HepG2 (cell line): ENCODE data around the gene BEND3. TPM values are rescaled to one million over a fixed set of nuclear protein-coding genes. Genes with fewer than 3 reads are reported as not detected.

Experiments
- ADNP ChIP-seq: sonication (generic); formaldehyde crosslinking; IDR thresholded peaks from 2 replicates; pipeline ENCODE4 v1.4.0; 2020; ENCODE audit warnings: missing genetic modification reagents
- CHD4 ChIP-seq: fragments of 200-600 bp; sonication (generic); IDR thresholded peaks from 2 replicates; pipeline ENCODE4 v1.7.0; 2017; ENCODE audit warnings: mild to moderate bottlenecking, low read length, borderline replicate concordance
- DR1 ChIP-seq: sonication (generic); formaldehyde crosslinking; IDR thresholded peaks from 2 replicates; pipeline ENCODE4 v1.8.0; 2021; ENCODE audit warnings: mild to moderate bottlenecking, missing genetic modification reagents, inconsistent platforms
- ESRRA ChIP-seq: sonication (generic); formaldehyde crosslinking; IDR thresholded peaks from 2 replicates; pipeline ENCODE4 v1.5.1; 2020; ENCODE audit warnings: mild to moderate bottlenecking, low read depth, missing genetic modification reagents
- ISX ChIP-seq: sonication (generic); formaldehyde crosslinking; conservative IDR thresholded peaks from 2 replicates; pipeline ENCODE4 v1.5.0; 2020; ENCODE audit warnings: missing genetic modification reagents
- JARID2 ChIP-seq: sonication (generic); formaldehyde crosslinking; IDR thresholded peaks from 2 replicates; pipeline ENCODE4 v1.8.1; 2023; ENCODE audit warnings: missing genetic modification reagents, inconsistent platforms; ENCODE audit not compliant: insufficient replicate concordance
- JUNB ChIP-seq: sonication (generic); formaldehyde crosslinking; IDR thresholded peaks from 2 replicates; pipeline ENCODE4 v1.8.0; 2022; ENCODE audit warnings: missing genetic modification reagents, mild to moderate bottlenecking, borderline replicate concordance
- MIXL1 ChIP-seq: IDR thresholded peaks from 2 replicates; pipeline ENCODE4 v1.6.1; 2016
- MTA1 ChIP-seq: sonication (generic); formaldehyde crosslinking; IDR thresholded peaks from 2 replicates; pipeline ENCODE4 v1.4.0; 2020; ENCODE audit warnings: missing genetic modification reagents, mild to moderate bottlenecking, borderline replicate concordance
- MZF1 ChIP-seq: sonication (generic); formaldehyde crosslinking; IDR thresholded peaks from 2 replicates; pipeline ENCODE4 v1.8.1; 2023; ENCODE audit warnings: mild to moderate bottlenecking, missing genetic modification reagents, borderline replicate concordance
- SMARCE1 ChIP-seq: fragments of 450-650 bp; IDR thresholded peaks from 2 replicates; pipeline ENCODE4 v1.6.1; 2017; ENCODE audit warnings: borderline replicate concordance
- TARDBP ChIP-seq: sonication (generic); formaldehyde crosslinking; IDR thresholded peaks from 2 replicates; pipeline ENCODE4 v1.8.0; 2022; ENCODE audit warnings: mild to moderate bottlenecking, missing genetic modification reagents
- TBX3 ChIP-seq: fragments of 450-650 bp; IDR thresholded peaks from 2 replicates; pipeline ENCODE4 v1.6.1; 2017; ENCODE audit warnings: antibody characterized with exemption, mild to moderate bottlenecking, inconsistent platforms, borderline replicate concordance
- ZC3H13 ChIP-seq: sonication (generic); formaldehyde crosslinking; IDR thresholded peaks from 2 replicates; pipeline ENCODE4 v1.8.1; 2023; ENCODE audit warnings: mild to moderate bottlenecking, missing genetic modification reagents, moderate library complexity
- ZNF367 ChIP-seq: sonication (generic); formaldehyde crosslinking; IDR thresholded peaks from 2 replicates; pipeline ENCODE4 v1.4.0; 2020; ENCODE audit warnings: missing genetic modification reagents, borderline replicate concordance
- ZNF431 ChIP-seq: sonication (generic); formaldehyde crosslinking; IDR thresholded peaks from 2 replicates; pipeline ENCODE4 v1.9.0; 2022; ENCODE audit warnings: missing genetic modification reagents, low read depth, mild to moderate bottlenecking, borderline replicate concordance
- ZNF446 ChIP-seq: sonication (generic); formaldehyde crosslinking; IDR thresholded peaks from 2 replicates; pipeline ENCODE4 v1.5.0; 2020; ENCODE audit warnings: mild to moderate bottlenecking, missing genetic modification reagents
- ZNF501 ChIP-seq: sonication (generic); formaldehyde crosslinking; IDR thresholded peaks from 2 replicates; pipeline ENCODE4 v1.5.1; 2020; ENCODE audit warnings: mild to moderate bottlenecking, moderate library complexity, missing genetic modification reagents
- ZNF572 ChIP-seq: sonication (generic); formaldehyde crosslinking; IDR thresholded peaks from 2 replicates; pipeline ENCODE4 v1.5.1; 2020; ENCODE audit warnings: mild to moderate bottlenecking, missing genetic modification reagents
- ZNF737 ChIP-seq: sonication (generic); formaldehyde crosslinking; IDR thresholded peaks from 2 replicates; pipeline ENCODE4 v1.5.0; 2020; ENCODE audit warnings: missing genetic modification reagents, mild to moderate bottlenecking, borderline replicate concordance
- polyA plus RNA-seq, 8 experiments: library from polyadenylated mRNA; depleted of rRNA in 3 of 8; stranded (reverse) in 7 of 8; unstranded in 1 of 8; fragments of >200 nt; fragmentation: Illumina TruSeq in 4 of 8; extraction: Trizol in 4 of 8; gene quantifications; 2 replicates each; pipeline versions ENCODE4 v1.2.1 to v1.2.3, GENCODE V29; 2011 to 2016; ENCODE audit warnings: low read depth in 4 of 8, missing spikeins in 1 of 8, mixed read lengths in 1 of 8; ENCODE audit not compliant: insufficient read depth in 1 of 8
- total RNA-seq, 5 experiments: library from RNA; depleted of rRNA; stranded (reverse); fragments of >200 nt; fragmentation: Illumina TruSeq; extraction: Trizol; gene quantifications; 2 replicates each; pipeline ENCODE4 v1.2.3, GENCODE V29; 2016; ENCODE audit warnings: low read depth in 1 of 5
- TF ChIP-seq, protein P1 (sequence below): sonication (generic); formaldehyde crosslinking; IDR thresholded peaks from 2 replicates; pipeline ENCODE4 v1.4.0; 2020; ENCODE audit warnings: missing genetic modification reagents, low read depth, mild to moderate bottlenecking, borderline replicate concordance
- TF ChIP-seq, protein P2 (sequence below): sonication (generic); formaldehyde crosslinking; IDR thresholded peaks from 2 replicates; pipeline ENCODE4 v1.5.1; 2020; ENCODE audit warnings: missing genetic modification reagents, mild to moderate bottlenecking, borderline replicate concordance
- TF ChIP-seq, protein P3 (sequence below): sonication (generic); formaldehyde crosslinking; IDR thresholded peaks from 2 replicates; pipeline ENCODE4 v1.4.0; 2020; ENCODE audit warnings: missing genetic modification reagents
- TF ChIP-seq, protein P4 (sequence below): sonication (generic); formaldehyde crosslinking; IDR thresholded peaks from 2 replicates; pipeline ENCODE4 v1.9.0; 2022; ENCODE audit warnings: missing genetic modification reagents, mild to moderate bottlenecking, borderline replicate concordance

BEND3 gene
- total and polyA plus RNA-seq, 2 of the 13 experiments (the other 11 are each of a cell fraction or from before 2014, with no cell fraction given), result 1.4 to 5.8 TPM

DNA sequence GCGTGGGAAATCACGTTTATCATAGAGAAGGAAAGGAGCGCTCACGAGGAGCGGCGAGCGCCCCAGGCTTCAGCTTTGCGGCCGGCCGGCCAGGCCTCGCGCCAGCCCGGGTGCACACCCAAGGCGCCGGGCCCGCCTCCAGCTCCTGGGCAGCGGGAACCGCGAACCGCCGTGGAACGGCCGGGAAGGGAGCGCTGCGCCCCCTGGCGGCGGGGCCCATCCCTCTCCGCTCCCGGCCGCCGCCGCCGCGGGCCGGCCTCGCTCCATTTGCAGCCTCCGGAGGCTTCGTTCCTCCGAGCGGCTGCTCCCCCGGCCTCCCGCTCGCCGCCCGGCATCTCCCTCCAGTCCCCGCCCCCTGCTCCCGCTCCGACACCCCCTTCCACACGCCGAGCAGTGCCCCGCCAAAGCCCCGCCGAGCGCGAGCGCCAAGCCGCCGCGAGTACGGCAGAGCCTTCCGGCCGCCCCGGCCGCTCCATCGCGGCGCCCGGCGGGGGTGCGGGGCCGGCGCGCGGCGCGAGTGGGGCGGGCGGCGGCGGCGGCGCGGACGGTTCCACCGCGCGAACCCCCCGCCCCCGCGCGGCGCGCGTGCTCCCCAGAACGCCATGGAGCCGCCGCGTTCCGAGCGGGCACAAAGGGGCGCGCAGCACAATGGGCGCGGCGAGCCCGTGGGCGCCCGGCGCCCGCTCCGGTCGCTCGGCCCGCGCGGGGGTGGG is 946 bp downstream of the BEND3 start (continued):
- TF ChIP-seq ZNF431 (CRISPR knock-in tag) (peak; percentile 41; the same call in 1 of the 2 replicates), ZC3H13 (CRISPR knock-in tag) (no peak), JUNB (CRISPR knock-in tag) (no peak), ZNF446 (CRISPR knock-in tag) (no peak), TBX3 (no peak), MZF1 (no peak), ADNP (CRISPR knock-in tag) (no peak), JARID2 (CRISPR knock-in tag) (no peak), CHD4 (no peak), MTA1 (CRISPR knock-in tag) (peak; percentile 71; the same call in 1 of the 2 replicates), SMARCE1 (no peak), ZNF501 (CRISPR knock-in tag) (no peak), MIXL1 (CRISPR knock-in tag) (no peak), ZNF737 (CRISPR knock-in tag) (no peak), ZNF572 (CRISPR knock-in tag) (no peak), ZNF367 (no peak), TARDBP (CRISPR knock-in tag) (no peak), ESRRA (CRISPR knock-in tag) (no peak), DR1 (CRISPR knock-in tag) (no peak; the same call in 1 of the 2 replicates), ISX (no peak)
- TF ChIP-seq, protein P1, sequence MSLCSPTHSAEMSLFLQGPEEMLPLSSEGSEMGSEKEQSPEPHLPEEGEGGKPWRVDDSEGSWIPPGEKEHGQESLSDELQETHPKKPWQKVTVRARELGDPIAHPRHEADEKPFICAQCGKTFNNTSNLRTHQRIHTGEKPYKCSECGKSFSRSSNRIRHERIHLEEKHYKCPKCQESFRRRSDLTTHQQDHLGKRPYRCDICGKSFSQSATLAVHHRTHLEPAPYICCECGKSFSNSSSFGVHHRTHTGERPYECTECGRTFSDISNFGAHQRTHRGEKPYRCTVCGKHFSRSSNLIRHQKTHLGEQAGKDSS (CRISPR knock-in tag), result peak; percentile 31; the same call in 1 of the 2 replicates
- TF ChIP-seq, protein P2, sequence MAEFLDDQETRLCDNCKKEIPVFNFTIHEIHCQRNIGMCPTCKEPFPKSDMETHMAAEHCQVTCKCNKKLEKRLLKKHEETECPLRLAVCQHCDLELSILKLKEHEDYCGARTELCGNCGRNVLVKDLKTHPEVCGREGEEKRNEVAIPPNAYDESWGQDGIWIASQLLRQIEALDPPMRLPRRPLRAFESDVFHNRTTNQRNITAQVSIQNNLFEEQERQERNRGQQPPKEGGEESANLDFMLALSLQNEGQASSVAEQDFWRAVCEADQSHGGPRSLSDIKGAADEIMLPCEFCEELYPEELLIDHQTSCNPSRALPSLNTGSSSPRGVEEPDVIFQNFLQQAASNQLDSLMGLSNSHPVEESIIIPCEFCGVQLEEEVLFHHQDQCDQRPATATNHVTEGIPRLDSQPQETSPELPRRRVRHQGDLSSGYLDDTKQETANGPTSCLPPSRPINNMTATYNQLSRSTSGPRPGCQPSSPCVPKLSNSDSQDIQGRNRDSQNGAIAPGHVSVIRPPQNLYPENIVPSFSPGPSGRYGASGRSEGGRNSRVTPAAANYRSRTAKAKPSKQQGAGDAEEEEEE (CRISPR knock-in tag), result no peak
- TF ChIP-seq, protein P3, sequence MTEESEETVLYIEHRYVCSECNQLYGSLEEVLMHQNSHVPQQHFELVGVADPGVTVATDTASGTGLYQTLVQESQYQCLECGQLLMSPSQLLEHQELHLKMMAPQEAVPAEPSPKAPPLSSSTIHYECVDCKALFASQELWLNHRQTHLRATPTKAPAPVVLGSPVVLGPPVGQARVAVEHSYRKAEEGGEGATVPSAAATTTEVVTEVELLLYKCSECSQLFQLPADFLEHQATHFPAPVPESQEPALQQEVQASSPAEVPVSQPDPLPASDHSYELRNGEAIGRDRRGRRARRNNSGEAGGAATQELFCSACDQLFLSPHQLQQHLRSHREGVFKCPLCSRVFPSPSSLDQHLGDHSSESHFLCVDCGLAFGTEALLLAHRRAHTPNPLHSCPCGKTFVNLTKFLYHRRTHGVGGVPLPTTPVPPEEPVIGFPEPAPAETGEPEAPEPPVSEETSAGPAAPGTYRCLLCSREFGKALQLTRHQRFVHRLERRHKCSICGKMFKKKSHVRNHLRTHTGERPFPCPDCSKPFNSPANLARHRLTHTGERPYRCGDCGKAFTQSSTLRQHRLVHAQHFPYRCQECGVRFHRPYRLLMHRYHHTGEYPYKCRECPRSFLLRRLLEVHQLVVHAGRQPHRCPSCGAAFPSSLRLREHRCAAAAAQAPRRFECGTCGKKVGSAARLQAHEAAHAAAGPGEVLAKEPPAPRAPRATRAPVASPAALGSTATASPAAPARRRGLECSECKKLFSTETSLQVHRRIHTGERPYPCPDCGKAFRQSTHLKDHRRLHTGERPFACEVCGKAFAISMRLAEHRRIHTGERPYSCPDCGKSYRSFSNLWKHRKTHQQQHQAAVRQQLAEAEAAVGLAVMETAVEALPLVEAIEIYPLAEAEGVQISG, result peak; percentile 90
- TF ChIP-seq, protein P4, sequence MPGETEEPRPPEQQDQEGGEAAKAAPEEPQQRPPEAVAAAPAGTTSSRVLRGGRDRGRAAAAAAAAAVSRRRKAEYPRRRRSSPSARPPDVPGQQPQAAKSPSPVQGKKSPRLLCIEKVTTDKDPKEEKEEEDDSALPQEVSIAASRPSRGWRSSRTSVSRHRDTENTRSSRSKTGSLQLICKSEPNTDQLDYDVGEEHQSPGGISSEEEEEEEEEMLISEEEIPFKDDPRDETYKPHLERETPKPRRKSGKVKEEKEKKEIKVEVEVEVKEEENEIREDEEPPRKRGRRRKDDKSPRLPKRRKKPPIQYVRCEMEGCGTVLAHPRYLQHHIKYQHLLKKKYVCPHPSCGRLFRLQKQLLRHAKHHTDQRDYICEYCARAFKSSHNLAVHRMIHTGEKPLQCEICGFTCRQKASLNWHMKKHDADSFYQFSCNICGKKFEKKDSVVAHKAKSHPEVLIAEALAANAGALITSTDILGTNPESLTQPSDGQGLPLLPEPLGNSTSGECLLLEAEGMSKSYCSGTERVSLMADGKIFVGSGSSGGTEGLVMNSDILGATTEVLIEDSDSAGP (CRISPR knock-in tag), result peak; percentile 68; the same call in 1 of the 2 replicates
